GM20000 (cell line): ENCODE data around the gene PACRG.

Experiments used
- DNase-seq: peaks from one replicate; pipeline ENCODE4 v3.0.0; 2012; ENCODE audit warnings: low spot score
- CTCF ChIP-seq: IDR thresholded peaks from 2 replicates; pipeline ENCODE4 v1.5.1; 2012; ENCODE audit warnings: mild to moderate bottlenecking, control low read depth; ENCODE audit errors: extremely low read depth, missing control alignments

Gene PACRG

GRCh38 chr6:163263998-163264661 lies 536.4 kb downstream of the PACRG start:
- no peak for TF ChIP-seq CTCF
- no peak for DNase-seq

- DNase-seq: no peak
- TF ChIP-seq CTCF: no peak
Measured at GRCh38 chr6:163264662-163265035, 536.9 kb downstream of the PACRG start.

GRCh38 chr6:163281634-163282033 lies 553.9 kb downstream of the PACRG start:
- no peak for TF ChIP-seq CTCF
- no peak for DNase-seq

- TF ChIP-seq CTCF: no peak
- no peak for DNase-seq
Measured at GRCh38 chr6:163282672-163283071, 554.9 kb downstream of the PACRG start.

- no peak for DNase-seq
- TF ChIP-seq CTCF: no peak
Measured at GRCh38 chr6:163284151-163284550, 556.4 kb downstream of the PACRG start.

- TF ChIP-seq CTCF: no peak
- DNase-seq: no peak
Measured at GRCh38 chr6:163285691-163286090, 557.9 kb downstream of the PACRG start.

- TF ChIP-seq CTCF: no peak
- DNase-seq: no peak
Measured at GRCh38 chr6:163287626-163288025, 559.9 kb downstream of the PACRG start.
